ENCODE results near the gene IRS2. TPM values are rescaled to one million over a fixed set of nuclear protein-coding genes. Genes with fewer than 3 reads are reported as not detected.

The IRS2 gene
- total and polyA plus RNA-seq, 2 donors (not counting 3 experiments of a cell fraction or from before 2014, with no cell fraction given): 1.6 to 4.4 TPM

GRCh38 chr13:109722068-109722467, 64.3 kb downstream of the IRS2 start:
- H3K36me3 ChIP-seq (ENCODE audit: control insufficient read depth in 2 of 2, extremely low read depth in 1 of 2, insufficient read depth in 2 of 2, low read length in 2 of 2): no peaks in the 10 kb centered on the region
- intact Hi-C loops (cut with micrococcal nuclease): no loop called here
- FAIRE-seq (no peak), DNase-seq (ENCODE audit: low read depth, low spot score) (no peak)
- peaks cover 0 to 2% of the 10 kb centered on the region in 2 experiments for H3K27me3 ChIP-seq (ENCODE audit: control insufficient read depth in 2 of 2, insufficient read depth in 2 of 2, low read length in 2 of 2)
- BruUV-seq (replicated peaks): no TSS peak
- H3K4me1 ChIP-seq (ENCODE audit: control insufficient read depth, extremely low read depth, insufficient read depth, low read length): no peaks in the 10 kb centered on the region
- dilution Hi-C loops (cut with MboI; ENCODE audit: extremely low pct_ligation_motif_present, low sequenced_read_pairs): no loop called here
- H3K9ac ChIP-seq (replicated peaks; ENCODE audit: extremely low read depth, insufficient read depth, low read length): no peak overlapping the region
- no peaks in the 10 kb centered on the region for H3K9me1 ChIP-seq (replicated peaks; ENCODE audit: control insufficient read depth, extremely low read depth, insufficient read depth, low read length)
- no peak overlapping the region for H3K4me2 ChIP-seq (ENCODE audit: insufficient read depth, low read length)
- no peaks in the 10 kb centered on the region for H4K20me1 ChIP-seq (replicated peaks; ENCODE audit: control insufficient read depth, extremely low read depth, insufficient read depth, low read length)
- CTCF ChIA-PET: no interaction called here
- H3K4me3 ChIP-seq (replicated peaks in 1 of 3; ENCODE audit: insufficient read depth in 1 of 3, low read depth in 1 of 3, low read length in 3 of 3): no peak overlapping the region
- H3K9me3 ChIP-seq (replicated peaks; ENCODE audit: control insufficient read depth, insufficient read depth, low read length): no peaks in the 10 kb centered on the region
- TF ChIP-seq MYC (IDR thresholded peaks at IDR 0.05; ENCODE audit: low read depth, low read length) (no peak), POLR2AphosphoS5 (IDR thresholded peaks at IDR 0.05; ENCODE audit: insufficient read depth, low read depth, low read length) (no peak), CTCF (IDR thresholded peaks at IDR 0.05; ENCODE audit: extremely low read depth in 1 of 2, insufficient read depth in 1 of 2, low read depth in 1 of 2, low read length in 2 of 2) (no peak), FOS (IDR thresholded peaks at IDR 0.05; ENCODE audit: borderline replicate concordance, insufficient read depth, low read length) (no peak), MAX (IDR thresholded peaks at IDR 0.05; ENCODE audit: insufficient read depth, insufficient read length) (no peak), GATA2 (IDR thresholded peaks at IDR 0.05; ENCODE audit: insufficient read depth, insufficient read length, low read depth, low read length) (no peak)
- POLR2A ChIA-PET: no interaction called here
- H2AFZ ChIP-seq (ENCODE audit: low read depth, low read length): no peak overlapping the region
- no peak overlapping the region for H3K27ac ChIP-seq (ENCODE audit: insufficient read depth, low read depth, low read length)
- no peaks in the 10 kb centered on the region for H3K79me2 ChIP-seq (ENCODE audit: control insufficient read depth, insufficient read depth, low read length)
